ENCODE results near the gene ACP5.

- TF ChIP-seq GABPA (IDR thresholded peaks at IDR 0.05; ENCODE audit: borderline replicate concordance, insufficient read depth, low read length) = no peak
- TF ChIP-seq CTCF (IDR thresholded peaks at IDR 0.05; ENCODE audit: control extremely low read depth in 1 of 3, insufficient read depth in 1 of 3, low read depth in 1 of 3, low read length in 3 of 3) = no peak
- TF ChIP-seq TCF12 (IDR thresholded peaks at IDR 0.05; ENCODE audit: low read depth, low read length) = no peak
- no peak for TF ChIP-seq EZH2 (IDR thresholded peaks at IDR 0.05; ENCODE audit: low read depth, low read length, severe bottlenecking)
- no peak for TF ChIP-seq NRF1 (IDR thresholded peaks at IDR 0.05; ENCODE audit: low read depth, low read length)
- TF ChIP-seq ASH2L (IDR thresholded peaks at IDR 0.05; ENCODE audit: low read length) = no peak
- TF ChIP-seq POLR2A (IDR thresholded peaks at IDR 0.05; ENCODE audit: control extremely low read depth in 1 of 2, low read depth in 2 of 2, low read length in 2 of 2) = no peak
These were observed 16.6 kb upstream of the ACP5 start for GRCh38 chr19:11594084-11594483.

Measured in H1 (cell line).